Mammary epithelial cell (primary cell): ENCODE measurements around the gene TSPAN15.

Source experiments
- CTCF ChIP-seq, 2 donors: IDR thresholded peaks in 1 of 2; conservative IDR thresholded peaks in 1 of 2; 2 replicates each; pipeline ENCODE4 v1.5.1; 2011 to 2012; ENCODE audit warnings: inconsistent platforms in 2 of 2, low read length in 2 of 2, mild to moderate bottlenecking in 2 of 2, control low read depth in 1 of 2, low read depth in 1 of 2; ENCODE audit not compliant: insufficient read depth in 1 of 2; ENCODE audit errors: extremely low read depth in 1 of 2
- EZH2 ChIP-seq: IDR thresholded peaks from 2 replicates; pipeline ENCODE4 v1.6.1; 2012; ENCODE audit warnings: low read length, inconsistent platforms, borderline replicate concordance

GRCh38 chr10:69481305-69481704, 30.0 kb downstream of the TSPAN15 start:
- TF ChIP-seq CTCF (conservative IDR thresholded peaks at IDR 0.05 in 1 of 2, IDR thresholded peaks at IDR 0.05 in 1 of 2; ENCODE audit: extremely low read depth in 1 of 2, insufficient read depth in 1 of 2, low read depth in 1 of 2, low read length in 2 of 2), result no peak
- TF ChIP-seq EZH2, result no peak
